Measurements from ENCODE around the gene CD6. TPM values are rescaled to one million over a fixed set of nuclear protein-coding genes. Genes with fewer than 3 reads are reported as not detected.

Gene CD6
- total and polyA plus RNA-seq, 10 donors = 10.9 to 47.6 (median 21.2) TPM

DNA sequence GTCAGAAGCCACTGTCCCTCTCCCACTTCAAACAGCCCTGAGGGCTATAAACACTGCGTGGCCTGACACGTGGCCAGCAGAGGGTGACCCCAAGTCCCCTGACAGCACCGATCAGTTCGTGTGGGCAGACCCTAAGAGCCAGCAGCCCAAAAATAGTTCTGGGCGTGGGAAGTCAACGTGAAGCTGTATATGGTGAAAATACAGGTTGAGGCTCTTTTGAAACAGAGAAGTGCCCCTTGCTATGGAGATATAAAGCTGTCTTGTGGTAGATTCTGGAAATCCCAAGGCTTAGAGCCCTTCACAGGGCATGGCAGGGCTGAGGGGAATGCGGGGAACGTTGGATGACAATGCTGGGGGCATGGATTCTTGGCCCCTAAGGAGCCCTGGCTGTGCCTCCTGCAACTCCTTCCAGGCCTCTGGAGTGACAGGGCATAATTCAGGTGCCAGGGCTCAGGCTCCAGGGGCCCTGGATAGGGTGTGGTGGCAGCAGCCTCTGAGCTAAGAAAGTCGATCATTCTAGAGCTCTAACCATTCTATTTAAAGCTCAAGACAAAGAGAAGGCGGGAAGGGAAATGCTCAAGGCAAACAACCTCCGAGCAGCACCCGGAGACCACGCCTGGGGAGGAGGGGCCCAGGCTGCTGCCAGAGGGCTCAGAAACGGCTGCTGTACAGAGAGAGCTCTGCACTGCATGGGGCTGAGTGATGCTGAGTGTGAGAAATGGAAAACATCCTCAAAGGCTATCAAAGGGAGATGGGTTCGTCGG, 70.5 kb downstream of the CD6 start:
- DNase-seq = peak; percentile 93
- TF ChIP-seq POLR2AphosphoS5 (IDR thresholded peaks at IDR 0.05) = peak; percentile 72 to 88 (median 81)
- TF ChIP-seq, protein P1, sequence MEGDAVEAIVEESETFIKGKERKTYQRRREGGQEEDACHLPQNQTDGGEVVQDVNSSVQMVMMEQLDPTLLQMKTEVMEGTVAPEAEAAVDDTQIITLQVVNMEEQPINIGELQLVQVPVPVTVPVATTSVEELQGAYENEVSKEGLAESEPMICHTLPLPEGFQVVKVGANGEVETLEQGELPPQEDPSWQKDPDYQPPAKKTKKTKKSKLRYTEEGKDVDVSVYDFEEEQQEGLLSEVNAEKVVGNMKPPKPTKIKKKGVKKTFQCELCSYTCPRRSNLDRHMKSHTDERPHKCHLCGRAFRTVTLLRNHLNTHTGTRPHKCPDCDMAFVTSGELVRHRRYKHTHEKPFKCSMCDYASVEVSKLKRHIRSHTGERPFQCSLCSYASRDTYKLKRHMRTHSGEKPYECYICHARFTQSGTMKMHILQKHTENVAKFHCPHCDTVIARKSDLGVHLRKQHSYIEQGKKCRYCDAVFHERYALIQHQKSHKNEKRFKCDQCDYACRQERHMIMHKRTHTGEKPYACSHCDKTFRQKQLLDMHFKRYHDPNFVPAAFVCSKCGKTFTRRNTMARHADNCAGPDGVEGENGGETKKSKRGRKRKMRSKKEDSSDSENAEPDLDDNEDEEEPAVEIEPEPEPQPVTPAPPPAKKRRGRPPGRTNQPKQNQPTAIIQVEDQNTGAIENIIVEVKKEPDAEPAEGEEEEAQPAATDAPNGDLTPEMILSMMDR (IDR thresholded peaks at IDR 0.05 in 8 of 11, conservative IDR thresholded peaks at IDR 0.05 in 3 of 11) = no peak
- TF ChIP-seq POLR2A (IDR thresholded peaks at IDR 0.05) = peak in 1 of 3 donors; percentile 45
- Histone ChIP-seq H3K27me3 (replicated peaks in 1 of 7) (no peaks in the 10 kb centered on the region), H3K9me3 (no peaks in the 10 kb centered on the region), H3K4me1 (peaks cover 8 to 26% (median 18%) of the 10 kb centered on the region in 6 donors), H3K27ac (peak overlapping the region; percentile 71 to 88 (median 86)), H3K4me3 (peak overlapping the region in 2 of 8 donors; percentile 22 to 50), H3K36me3 (no peaks in the 10 kb centered on the region)
- 12 to 28% (median 23%) methylated on average over 15 to 16 of the region's 16 CpGs for WGBS, 5 donors
- intact Hi-C loops (cut with DNase I; ENCODE audit: low total_unique reads) = no loop called here

DNA sequence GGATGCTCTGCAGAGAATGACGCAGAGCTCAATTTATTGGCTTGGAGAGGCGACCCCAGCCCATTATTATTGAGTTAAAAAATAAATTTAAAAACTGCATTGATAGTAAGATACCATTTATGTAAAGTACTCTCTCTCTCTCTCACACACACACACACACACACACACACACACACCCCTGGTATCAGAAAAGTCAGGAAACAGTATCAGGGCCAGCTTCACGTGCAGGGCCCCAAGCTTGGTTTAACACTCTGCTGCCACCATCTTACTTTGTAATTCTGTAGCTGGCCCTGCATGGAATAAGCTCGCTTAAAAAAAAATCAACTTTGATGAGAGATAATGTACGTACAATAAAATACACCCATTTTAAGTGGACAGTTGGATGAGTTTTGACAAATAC, 71.1 kb downstream of the CD6 start:
- intact Hi-C loops (cut with DNase I; ENCODE audit: low total_unique reads) = no loop called here
- Histone ChIP-seq H3K4me3 (peak overlapping the region in 3 of 8 donors; percentile 4 to 50 (median 22)), H3K36me3 (no peaks in the 10 kb centered on the region), H3K9me3 (no peaks in the 10 kb centered on the region), H3K4me1 (peaks cover 8 to 26% (median 18%) of the 10 kb centered on the region in 6 donors), H3K27ac (peak overlapping the region; percentile 58 to 88 (median 86)), H3K27me3 (replicated peaks in 1 of 7) (no peaks in the 10 kb centered on the region)
- TF ChIP-seq, protein P1 (IDR thresholded peaks at IDR 0.05 in 8 of 11, conservative IDR thresholded peaks at IDR 0.05 in 3 of 11) = no peak
- TF ChIP-seq POLR2AphosphoS5 (IDR thresholded peaks at IDR 0.05) (no peak), POLR2A (IDR thresholded peaks at IDR 0.05) (no peak)
- WGBS, 5 donors = 49 to 61% (median 56%) methylated on average over 5 of the region's 5 CpGs
- DNase-seq = no peak

DNA sequence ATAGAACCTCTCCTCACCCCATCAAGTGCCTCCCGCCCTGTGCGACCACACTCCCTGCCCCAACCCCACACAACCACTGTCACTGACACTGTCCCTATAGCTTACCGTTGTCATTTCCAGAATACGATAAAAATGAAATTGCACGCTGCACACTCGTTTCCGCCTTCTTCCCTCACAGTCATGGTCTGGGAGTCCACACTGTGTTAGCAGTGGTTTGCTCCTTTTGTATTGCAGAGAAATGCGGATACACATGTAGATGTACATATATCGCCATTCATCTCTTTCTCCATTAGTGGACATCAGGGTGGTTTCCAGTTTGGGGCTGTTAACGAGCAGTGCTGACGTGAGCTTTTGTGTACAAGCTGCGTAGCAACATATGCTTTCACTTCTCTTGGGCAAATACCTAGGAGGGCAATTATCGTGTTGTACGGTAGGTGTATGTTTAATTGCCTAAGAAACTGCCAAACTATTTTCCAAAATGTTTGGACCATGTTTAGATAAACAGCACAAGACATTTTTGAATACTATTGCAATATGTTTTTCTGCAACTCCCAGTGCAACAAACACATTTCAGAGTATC, 71.6 kb downstream of the CD6 start:
- intact Hi-C loops (cut with DNase I; ENCODE audit: low total_unique reads) = no loop called here
- peaks cover 8 to 26% (median 18%) of the 10 kb centered on the region in 6 donors for H3K4me1 ChIP-seq
- 82 to 92% (median 86%) methylated on average over 14 of the region's 14 CpGs for WGBS, 5 donors
- H3K27ac ChIP-seq = peak overlapping the region; percentile 32 to 88 (median 86)
- no peaks in the 10 kb centered on the region for H3K9me3 ChIP-seq
- peak; percentile 68 for DNase-seq
- no peak for TF ChIP-seq POLR2A (IDR thresholded peaks at IDR 0.05)
- TF ChIP-seq POLR2AphosphoS5 (IDR thresholded peaks at IDR 0.05) = no peak
- TF ChIP-seq, protein P1 (IDR thresholded peaks at IDR 0.05 in 8 of 11, conservative IDR thresholded peaks at IDR 0.05 in 3 of 11) = no peak
- no peaks in the 10 kb centered on the region for H3K27me3 ChIP-seq (replicated peaks in 1 of 7)
- peak overlapping the region in 3 of 8 donors; percentile 4 to 50 (median 22) for H3K4me3 ChIP-seq
- H3K36me3 ChIP-seq = no peaks in the 10 kb centered on the region

DNA sequence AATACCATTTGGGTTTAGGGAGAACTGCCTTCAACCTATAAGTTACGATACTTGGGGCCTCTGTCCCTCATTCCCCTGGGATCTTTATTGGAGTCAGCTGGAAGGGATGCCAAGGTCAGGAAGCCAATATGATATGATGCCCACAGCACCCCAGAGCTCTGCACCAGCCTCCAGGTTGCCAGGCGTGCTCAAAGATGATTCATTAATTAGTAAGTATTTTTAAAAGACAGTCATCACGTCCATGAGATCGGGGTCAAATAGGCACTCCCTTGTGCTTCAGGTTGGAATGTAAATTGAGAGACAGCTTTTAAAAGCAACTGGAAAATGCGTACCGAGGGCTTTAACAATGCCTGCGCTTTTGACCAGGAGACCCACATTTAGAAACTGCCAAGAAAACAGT, 73.8 kb downstream of the CD6 start:
- H3K36me3 ChIP-seq = no peaks in the 10 kb centered on the region
- intact Hi-C loops (cut with DNase I; ENCODE audit: low total_unique reads) = no loop called here
- DNase-seq = no peak
- no peaks in the 10 kb centered on the region for H3K9me3 ChIP-seq
- no peak for TF ChIP-seq POLR2AphosphoS5 (IDR thresholded peaks at IDR 0.05)
- TF ChIP-seq, protein P1 (IDR thresholded peaks at IDR 0.05 in 8 of 11, conservative IDR thresholded peaks at IDR 0.05 in 3 of 11) = no peak
- no peak for TF ChIP-seq POLR2A (IDR thresholded peaks at IDR 0.05)
- peaks cover 8 to 45% (median 22%) of the 10 kb centered on the region in 6 donors for H3K4me1 ChIP-seq
- H3K4me3 ChIP-seq = no peak overlapping the region
- no peak overlapping the region for H3K27ac ChIP-seq
- WGBS, 5 donors = 83 to 94% (median 88%) methylated on average over 7 of the region's 7 CpGs
- no peaks in the 10 kb centered on the region for H3K27me3 ChIP-seq (replicated peaks in 1 of 7)
